NCI-H1417 treated with DMSO at 0.1 percent for 48 hours (cell line): ENCODE data around the gene VWC2L.

Experiments used
- DNase-seq: peaks from one replicate; lab custom pipeline; 2025; lab: John Stamatoyannopoulos, UW

The VWC2L gene

DNA sequence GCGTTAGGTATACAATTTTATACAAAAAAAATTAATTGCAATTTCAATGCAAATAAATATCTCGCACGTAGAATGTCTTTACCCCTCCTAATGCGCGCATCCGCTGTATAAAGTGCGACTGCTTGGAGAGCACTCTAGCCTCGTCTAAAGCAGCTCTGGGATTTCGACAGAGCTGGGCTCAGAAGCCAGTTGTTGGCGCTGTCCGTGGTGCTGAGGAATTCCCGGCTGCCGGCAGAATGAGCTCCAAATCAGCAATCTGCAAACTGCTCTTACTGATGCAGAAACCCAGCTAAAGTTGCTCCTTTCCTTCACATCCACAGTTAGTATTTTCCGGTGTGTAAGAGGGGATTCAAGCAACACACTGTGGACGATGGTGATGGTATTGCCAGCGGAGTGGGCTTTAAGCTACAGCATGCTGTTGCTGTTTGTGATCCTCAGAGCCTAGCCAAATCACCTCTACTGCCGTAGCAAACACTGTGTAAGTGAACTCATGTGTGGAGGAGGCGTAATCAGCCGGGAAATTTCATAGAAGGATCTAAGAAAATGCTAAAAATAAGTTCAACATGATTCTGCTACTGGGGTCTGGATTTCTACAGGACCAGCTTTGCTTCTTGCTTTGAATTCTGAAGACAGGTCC is at the start of gene VWC2L:
VWC2L (plus strand) TSS at position 137 of the 637 bp plus-strand sequence. CDS start 3,140 bp downstream, outside the sequence.
- DNase-seq, result no peak

DNA sequence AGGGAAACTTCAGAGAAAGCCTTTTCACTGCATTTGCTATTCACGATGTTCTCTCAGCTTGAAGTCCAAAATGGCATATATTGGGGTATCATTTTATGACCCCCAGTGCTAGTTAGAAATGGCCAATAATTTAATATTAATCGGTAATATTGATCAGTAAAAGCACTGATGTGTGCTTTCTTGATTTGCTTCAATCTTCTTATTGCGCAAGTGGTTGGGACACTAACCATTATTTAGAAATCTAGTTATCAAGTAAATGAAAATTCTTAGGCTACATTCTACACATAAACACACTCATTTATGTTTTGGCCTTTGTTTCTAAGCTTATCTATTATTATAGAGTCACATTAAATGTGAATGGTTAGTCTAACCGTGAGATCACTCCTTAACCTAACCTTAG is 49.7 kb upstream of the VWC2L start:
- no peak for DNase-seq

DNA sequence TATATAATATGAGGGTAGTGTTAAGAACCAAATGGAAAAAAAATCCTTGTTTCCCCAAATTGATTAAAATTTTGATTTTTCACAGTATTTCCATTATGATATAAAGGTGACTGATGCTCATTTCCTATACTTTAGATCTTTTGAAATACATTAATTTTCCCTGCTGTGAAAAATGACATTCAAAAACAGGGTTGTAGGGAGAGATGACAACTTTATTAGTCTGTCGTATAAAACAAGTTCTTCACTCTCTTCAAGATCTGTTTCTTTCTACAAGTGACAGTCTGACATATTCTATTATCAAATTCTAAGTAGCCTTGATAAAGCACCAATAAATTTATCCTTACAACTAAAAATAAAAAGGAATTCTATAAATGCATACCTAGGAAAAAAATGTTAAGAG is 45.3 kb upstream of the VWC2L start:
- no peak for DNase-seq

DNA sequence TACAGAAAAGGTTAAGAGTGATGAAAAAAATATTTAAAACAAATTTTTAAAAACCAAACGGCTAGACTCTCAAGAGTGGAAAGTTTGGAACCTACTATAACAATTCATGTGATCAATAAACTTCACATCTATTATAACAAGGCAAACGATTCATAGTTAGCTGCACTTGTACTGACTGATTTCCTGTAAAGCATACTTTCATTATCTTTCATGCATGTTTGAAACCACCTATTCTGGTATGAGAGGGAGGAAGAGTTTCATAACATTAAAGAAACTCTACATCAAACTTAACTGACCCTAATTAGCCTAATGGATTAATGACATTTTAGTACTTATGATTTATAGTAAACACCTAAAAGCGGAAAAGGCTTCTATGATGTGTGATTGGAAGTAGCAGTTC is 43.7 kb upstream of the VWC2L start:
- no peak for DNase-seq

DNA sequence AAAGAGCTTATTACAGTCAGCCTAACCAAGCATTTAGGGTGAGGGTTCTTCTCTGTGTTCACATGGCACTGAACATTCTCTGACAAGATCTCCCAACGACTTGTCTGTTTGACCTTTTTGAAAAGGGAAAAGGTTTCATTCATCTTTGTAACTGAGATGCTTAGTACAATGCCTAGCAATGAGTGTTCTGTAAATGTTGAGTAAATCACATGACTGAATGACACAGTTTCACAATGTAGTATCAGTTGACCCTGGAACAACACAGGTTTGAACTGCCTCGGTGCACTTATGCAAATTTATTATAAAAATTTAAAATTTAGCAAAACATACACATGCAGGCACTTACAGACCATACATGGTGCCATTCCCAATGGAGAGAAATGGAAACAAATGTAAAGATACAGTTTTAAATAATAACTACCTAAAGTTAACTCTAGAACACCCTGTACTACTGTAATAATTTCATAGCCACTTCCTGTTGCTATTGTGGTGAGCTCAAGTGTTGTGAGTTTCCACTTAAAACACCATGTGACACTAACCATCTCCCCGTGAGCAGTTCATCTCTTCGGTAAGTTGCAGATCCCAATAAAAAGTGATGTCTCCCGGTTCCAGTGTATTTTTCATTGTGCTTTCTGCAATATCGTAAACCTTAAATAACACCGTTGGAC is 34.1 kb upstream of the VWC2L start:
- DNase-seq, result no peak

DNA sequence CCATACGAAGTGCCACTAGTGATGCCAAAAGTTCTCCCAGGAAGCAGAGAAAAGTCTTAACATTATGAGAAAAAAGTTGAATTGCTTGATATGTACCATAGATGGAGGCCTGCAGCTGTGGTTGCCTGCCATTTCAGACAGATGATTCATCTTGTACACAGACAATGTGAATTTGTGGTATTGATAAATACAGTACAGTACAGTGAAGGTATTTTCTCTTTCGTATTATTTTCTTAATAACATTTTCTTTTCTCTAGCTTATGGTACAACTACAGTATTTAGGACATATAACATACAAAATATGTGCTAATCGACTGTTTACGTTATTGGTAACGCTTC is 33.6 kb upstream of the VWC2L start:
- DNase-seq, result no peak

DNA sequence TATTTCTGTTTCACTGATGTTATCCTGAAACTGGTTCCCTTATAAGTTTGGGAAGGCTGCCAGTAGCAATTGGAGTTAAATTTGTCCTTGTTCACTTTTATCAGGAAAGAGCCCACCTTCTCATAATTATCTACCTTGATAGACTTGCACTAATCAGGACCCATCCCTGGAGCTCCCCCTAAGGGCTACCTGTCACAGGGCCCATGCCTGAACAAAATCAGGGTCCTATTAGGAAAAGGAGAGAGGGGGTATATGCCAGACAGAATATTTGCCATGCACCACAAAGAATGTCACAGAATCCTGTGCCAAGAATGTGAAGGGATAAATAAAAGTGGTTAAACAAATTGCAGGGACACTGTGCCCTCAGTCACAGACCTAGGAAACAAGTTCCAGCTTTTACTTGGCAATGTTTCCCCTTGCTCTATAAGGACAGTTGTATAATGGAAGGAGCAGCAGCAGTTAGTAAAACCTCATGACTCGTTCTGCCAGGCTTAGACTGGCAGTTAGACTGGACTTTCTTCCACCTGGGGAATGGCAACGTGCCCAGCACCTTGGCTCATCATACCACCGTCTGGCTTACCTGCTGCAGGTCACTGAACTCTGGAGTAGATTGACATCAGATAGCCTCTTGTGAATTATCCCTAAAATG is 32.3 kb upstream of the VWC2L start:
- DNase-seq, result no peak

DNA sequence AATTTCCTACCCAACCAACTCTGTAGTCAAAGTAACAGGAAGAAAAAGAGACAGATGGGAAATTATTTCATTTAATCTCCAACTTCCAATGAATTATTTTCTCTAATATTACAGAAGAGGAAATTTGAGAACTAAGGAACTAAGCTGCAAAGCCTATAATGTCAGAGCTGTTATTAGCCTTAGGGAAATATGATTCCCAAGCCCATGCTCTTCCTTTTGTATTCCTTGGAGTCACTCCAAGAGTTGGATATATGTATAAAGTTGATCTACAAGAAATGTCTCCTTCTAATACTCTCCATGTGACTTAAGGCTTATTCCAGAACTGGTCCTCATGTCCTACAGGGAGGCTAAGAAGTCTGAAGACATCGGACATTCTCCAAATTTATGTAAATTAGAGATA is 31.6 kb upstream of the VWC2L start:
- DNase-seq, result no peak

DNA sequence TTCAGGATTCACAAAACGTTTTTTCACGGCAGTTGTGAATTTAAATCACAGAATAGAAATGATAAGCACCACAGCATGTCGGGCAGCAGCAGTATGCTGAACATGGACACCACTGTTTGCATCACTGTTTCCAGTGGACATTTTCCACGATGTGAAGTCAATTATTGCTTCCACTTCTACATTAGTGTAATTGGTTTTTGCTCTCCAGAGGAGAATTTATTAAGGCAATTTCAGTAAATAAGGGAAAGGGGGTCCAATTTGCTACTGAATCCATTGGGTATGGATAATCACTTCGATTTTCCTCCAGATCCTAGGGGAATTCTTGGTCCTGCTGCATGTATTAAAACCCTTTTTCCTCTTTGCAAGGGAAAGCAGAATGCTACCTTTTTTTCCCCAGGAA is 30.2 kb upstream of the VWC2L start:
- no peak for DNase-seq

DNA sequence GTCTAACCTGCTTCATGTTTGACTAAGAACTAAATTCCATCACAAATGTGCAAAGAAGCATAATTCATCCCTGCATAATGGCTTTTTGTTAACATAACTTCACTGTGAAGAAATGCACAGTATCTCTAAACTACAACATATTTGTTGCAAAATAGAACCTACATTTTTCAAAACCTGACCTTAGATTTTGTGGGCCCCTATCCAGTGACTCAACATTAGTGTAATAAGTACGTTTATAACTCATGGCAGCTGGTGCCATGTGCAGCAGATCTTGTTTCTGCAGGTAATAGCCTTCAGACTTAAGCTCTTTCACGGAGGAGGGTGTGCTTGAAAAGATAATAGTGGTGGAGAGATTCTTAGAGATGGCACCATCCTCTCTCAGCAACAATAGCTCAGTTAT is 28.6 kb upstream of the VWC2L start:
- no peak for DNase-seq

DNA sequence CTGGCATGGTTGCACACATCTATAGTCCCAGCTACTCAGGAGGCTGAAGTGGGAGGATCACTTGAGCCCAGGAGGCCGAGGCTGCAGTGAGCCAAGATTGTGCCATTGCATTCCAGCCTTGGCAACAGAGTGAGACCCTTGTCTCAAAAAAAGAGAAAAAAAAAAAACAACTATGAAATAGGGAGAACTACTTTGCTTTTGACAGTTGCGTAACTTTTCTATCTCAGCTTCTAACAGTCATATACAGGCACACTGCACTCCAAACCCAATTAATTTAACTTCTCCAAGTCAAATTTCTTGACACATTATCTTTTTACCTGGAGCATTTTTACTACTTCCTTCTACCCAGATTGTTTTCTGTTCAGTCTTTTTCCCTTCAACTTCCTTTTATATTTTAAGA is 24.1 kb upstream of the VWC2L start:
- DNase-seq, result no peak

DNA sequence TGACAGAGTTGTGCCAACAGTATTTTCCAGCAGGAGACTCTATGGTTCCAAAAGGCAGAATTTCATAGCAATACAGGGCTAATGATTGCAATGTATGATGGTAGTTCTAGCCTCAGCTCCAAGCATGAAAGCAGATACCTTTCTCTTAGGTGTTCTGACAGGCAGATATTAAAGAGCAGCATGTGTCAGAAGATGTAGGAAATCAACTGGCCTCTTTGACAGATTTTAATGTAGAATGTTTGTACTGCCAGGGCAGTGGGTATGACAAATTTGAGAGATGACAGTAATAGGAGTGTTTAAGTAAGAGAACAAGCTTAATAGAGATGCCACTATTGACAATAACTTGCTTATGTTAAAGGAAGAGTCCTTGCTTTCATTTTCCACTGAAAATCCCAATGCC is 21.5 kb upstream of the VWC2L start:
- DNase-seq, result no peak

DNA sequence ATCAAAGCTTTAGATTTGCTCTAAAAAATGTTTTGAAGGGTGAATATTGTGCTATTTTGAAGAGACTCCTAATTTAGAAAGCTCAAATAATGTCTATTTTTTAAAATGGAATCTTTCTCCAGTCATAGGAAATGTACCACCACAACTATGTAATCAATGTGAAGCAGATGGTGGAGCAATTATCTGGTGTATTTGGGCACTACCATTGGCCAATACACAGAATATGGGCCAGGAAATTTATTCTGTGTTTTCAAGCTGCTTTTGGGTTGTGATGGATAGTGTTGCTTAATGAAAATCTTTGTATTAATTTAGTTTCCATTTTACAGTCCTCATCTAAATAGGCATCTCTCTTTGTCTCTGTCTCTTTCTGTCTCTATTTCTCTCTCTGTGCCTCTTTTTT is 17.1 kb upstream of the VWC2L start:
- DNase-seq, result no peak

DNA sequence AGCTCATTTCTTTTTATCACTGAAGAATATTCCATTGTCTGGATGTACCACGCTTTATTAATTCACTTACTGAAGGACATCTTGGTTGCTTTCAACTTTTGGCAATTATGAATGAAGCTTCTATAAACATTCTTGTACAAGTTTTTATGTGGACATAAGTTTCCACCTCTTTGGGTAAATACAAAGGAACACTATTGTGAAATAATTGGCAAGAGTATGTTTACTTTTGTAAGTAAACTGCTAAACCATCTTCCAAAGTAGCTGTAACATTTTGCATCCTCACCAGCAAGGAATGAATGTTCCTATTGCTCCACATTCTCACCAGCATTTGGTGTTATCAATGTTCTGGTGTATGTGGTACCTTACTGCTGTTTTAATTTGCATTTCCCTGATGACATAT is 15.8 kb upstream of the VWC2L start:
- DNase-seq, result no peak

DNA sequence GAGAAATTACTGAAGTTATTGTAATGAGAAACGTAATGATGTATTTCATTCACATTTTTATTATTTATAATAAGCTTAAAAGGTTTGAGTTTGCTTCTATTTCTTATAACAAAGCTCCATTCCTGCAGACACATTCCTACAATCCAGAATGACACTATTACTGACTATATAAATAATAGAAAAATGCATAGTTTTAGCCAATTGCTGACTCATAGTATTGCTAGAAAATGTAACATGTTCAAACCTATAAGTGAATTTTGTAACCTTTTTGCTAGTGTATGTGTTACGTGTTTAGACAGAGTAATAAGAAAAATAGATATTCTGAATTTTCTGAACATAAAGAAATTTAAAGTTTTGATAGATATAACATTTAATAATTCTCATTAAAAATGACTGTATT is 9.3 kb upstream of the VWC2L start:
- no peak for DNase-seq

DNA sequence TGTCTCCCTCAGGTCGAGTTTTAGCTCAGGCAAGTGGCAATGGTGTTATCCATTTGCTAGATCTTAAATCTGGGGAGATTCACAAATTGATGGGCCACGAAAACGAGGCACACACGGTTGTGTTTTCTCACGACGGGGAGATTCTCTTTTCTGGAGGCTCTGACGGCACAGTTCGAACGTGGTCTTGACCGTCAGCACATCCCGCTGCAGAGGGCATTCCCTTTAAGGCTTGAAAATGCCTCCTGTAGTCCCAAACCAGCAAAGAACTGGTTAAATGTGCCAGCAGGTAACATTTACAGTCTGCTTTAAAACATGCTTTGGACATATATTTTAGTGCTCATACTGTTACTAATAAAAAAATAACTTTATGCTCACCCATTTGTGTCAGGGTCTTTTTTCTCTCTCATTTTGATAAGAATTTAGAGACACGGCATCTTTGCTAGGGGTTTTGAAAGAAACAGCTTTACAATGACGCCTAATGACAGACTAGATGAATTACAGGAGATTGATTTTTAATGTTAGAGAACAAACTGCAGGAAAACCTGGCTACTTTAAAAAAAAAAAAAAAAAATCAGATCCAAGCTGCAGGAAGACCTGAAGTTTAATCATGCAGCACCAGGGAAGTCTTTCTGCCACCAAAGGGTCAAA is 602 bp upstream of the VWC2L start:
- no peak for DNase-seq

DNA sequence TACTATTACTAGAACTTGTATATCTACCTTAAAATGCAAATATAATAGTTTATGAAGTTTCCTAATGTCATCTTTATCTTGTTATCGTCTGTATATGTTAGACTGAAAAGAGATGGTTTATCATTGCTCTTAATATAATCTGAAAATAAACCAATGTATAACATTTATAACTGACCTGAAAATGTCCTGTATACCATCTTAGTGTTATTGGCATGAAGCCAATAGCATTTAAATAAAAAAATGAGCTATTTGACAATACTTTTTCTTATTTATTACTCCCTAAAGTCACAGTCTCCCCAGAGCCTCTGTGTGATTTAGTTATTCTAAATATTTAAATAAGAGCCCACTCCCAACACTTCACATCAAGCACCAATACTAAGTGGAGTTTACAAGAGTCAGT is 1.8 kb downstream of the VWC2L start:
- DNase-seq, result no peak

DNA sequence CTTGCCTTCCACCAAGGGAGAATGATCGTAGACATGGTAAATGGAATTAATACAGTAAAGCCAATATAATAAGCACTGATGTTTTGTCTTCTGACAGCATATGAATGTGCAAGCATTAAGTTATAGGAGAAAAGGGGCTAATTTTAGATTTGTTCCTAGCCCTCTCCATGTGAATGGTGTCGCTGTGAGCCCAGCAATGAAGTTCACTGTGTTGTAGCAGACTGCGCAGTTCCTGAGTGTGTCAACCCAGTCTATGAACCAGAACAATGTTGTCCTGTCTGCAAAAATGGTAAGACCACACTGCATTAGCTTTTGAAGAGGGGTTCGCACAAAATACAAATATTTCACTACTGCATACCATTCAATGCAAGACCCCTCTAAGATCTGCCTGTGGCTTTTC is 25.6 kb downstream of the VWC2L start:
- DNase-seq, result no peak

DNA sequence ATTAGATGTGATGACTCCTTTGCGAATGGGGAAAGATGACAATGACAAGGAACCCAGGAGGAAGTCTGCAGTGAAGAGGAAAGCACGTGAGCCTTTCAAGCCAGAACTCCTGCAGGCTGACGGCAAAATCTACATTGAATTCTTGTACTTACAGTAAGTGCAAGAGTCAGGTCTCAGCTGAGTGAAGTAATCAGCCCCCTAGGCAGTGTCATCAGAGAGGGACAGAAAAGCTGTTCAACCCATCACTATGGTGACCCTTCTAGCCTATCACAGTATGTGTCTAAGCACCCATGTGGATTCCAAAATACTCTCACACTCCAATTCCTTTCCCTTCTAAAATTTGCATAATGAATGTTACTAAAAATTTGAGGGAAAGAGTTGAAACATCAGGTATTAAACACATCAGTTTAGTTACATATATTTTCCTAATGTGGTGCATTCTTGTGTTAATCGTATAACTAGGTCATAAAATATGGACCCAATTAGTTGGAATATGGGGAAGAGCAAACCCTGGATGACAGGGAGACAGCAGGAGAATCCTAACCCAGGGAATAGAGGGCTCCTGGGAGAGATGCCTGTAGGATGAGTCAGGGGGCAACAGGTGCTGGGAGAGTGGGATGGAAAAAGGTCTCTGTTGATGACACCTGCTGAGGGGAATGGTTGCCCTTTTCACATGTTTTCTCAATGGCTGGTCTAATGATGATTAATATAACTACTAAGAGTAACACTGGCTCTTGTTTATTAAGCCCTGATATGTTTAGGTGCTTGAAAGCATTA is 39.5 kb downstream of the VWC2L start:
- DNase-seq, result no peak

DNA sequence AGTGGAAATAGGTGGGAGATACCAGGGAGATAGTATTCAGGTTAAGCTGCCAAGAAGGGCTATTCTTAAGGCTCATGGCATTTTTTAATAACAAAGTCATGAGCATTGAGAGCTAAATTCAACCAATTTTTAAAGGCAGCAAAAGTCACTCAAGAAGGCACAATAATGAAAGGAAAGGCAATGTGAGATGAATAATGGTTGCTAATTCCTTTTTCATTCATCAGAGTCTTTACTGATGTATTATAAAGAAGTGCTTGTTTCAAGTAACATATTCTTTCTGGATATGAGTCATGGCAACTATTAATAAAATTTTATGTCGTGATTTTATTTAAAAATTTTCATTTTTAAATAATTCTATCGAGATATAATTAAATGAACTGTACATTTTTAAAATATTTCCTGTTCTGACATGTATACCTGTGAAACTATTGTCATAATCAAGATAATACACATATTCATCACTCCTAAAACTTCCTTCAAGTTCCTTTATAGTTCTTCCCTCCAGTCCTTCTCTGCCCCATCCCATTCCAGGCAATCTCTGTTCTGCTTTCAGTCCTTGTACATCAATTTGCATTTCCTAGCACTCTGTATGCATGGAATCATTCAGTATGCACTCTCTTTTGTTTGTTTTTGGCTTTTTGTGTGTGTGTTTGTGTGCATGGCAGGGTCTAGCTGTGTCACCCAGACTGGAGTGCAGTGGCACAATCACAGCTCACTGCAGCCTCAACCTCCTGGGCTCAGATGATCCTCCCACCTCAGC is 40.8 kb downstream of the VWC2L start:
- no peak for DNase-seq

DNA sequence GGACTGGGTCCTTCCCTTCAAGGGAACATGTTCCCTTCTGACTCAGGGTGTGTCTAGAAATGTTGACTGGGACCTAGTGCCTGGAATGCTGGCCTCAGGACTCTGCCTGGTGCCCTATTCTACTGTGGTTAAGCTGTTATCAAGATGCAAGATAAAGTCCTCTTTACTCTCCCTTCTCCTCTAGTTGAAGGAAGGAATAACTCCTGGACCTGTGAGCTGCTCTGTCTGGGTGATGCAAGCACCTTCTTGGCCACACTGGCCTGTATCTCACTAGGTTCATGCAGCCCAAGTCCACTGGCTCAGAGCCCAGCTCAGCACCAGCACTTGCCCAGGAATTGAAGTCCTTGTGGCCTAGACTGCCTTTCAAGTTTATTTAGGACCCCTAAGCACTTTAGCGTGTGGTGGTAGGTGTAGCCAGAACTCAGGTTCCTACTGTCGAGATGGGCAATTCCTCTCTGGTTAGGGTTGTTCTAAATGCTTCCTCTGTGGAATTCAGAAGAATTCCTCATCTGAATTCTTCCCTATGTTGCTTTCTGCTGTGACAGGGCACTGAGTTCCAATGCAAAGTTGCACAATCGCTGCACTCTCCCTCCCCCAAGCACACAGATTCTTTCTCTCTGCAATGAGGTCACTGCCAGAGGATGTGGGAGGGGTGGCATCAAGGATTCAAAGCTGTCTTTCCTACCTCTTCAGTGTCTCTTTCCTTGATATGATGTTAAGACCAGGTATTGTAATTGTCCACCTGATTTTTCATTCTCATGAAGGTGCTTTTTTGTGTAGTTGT is 54.7 kb downstream of the VWC2L start:
- DNase-seq, result no peak
